A172 (cell line): ENCODE results near the gene MFSD2A. TPM values are rescaled to one million over a fixed set of nuclear protein-coding genes. Genes with fewer than 3 reads are reported as not detected.
"Not testable (repeated sequence)": the region's sequence is repeated elsewhere in the genome, so short reads cannot be mapped to it uniquely, and the experiment has no call there.

Experiments
- DNase-seq: peaks from one replicate; pipeline ENCODE4 v3.0.0-alpha.2; 2015; ENCODE audit warnings: low spot score
- total RNA-seq: library from RNA; depleted of rRNA; stranded (reverse); fragments of >200 nt; shearing (Covaris generic); gene quantifications from 2 replicates; pipeline ENCODE4 v1.2.3, GENCODE V29; 2014; rRNA removed

The MFSD2A gene
- total RNA-seq, 1 experiment from 2014 or later = 1.8 TPM

DNA sequence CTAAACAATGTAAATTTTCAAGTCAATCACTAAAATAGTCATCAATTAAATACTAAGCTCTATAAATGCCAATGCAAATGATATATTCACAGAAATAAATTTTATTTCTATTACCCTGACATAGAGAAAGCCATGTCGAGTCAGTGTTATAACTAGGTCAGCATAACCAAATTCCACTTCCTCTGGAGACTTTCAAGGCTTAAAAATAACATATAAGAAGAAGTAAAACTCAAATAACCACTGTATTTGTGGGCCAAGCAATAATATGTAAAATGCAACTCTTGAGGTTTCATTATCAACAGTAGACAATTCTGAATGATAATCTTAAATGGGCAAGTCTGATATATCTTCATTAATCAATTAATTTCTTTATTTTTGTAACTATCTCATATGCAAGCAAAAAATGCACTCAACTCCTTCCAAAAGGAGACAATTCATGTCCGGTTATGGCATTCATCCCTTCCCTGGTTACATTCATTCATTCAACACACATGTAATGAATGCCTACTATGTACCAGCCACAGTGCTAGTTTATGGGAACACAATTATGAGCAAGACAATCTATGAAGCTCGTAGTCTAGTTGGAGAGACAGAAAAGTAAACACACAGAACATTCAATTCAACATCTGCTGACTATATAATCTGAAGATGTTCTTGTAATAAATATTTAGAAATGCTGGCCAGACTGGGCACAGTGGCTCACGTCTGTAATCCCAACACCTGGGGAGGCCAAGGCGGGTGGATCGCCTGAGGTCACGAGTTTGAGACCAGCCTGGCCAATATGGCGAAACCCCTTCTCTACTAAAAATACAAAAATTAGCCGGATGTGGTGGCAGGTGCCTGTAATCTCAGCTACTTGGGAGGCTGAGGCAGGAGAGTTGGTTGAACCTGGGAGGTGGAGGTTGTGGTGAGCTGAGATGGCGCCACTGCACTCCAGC lies 48.5 kb downstream of the MFSD2A start:
- no peak for DNase-seq

DNA sequence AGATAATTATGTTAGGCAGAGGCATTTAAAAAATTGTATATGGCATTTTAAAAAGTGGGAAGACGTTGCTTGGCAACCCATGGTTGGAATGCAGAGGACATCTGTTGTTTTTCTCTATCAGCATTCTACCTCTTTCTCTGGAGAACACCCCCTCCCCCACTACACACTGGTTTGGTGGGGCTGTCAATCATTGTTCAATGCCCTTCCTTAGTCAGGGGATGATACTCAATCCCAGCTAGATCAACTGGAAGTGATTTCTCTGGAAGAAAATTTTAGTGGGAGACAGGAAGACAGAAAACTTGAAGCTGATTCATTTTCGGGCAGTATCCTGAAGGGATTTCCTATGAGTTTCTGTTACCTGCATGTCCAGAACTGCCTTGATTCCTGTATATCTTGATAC lies 49.9 kb downstream of the MFSD2A start:
- no peak for DNase-seq

DNA sequence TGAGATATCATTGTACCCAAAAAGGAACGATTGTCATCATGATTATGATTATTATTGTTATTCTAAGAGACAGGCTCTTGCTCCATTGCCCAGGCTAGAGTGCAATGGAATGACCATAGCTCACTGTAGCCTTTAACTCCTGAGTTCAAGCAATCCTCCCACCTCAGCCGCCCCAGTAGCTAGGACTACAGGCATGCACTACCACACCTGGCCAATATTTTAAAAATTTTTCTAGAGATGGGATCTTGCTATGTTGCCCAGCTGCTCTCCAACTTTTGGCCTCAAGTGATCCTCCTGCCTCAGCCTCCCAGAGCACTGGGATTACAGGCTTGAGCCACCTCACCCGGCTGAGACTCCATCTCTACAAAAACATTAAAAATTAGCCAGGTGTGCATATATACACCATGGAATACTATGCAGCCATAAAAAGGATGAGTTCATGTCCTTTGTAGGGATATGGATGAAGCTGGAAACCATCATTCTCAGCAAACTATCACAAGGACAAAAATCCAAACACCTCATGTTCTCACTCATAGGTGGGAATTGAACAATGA lies 52.6 kb downstream of the MFSD2A start:
- not testable (repeated sequence) for DNase-seq

DNA sequence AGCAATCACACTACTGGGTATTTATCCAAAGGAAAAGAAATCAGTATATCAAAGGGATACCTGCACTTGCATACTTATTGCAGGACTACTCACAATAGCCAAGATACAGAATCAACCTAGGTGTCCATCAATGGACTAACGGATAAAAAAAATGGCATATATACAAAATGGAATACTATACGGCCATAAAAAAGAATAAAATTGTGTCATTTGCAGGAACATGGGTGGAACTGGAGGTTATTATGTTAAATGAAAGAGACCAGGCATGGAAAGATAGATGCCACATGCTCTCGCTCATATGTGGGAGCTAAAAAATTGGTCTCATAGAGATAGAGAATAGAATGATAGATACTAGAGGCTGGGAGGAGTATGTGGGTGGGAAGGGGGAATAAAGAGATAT lies 56.3 kb downstream of the MFSD2A start:
- no peak for DNase-seq

DNA sequence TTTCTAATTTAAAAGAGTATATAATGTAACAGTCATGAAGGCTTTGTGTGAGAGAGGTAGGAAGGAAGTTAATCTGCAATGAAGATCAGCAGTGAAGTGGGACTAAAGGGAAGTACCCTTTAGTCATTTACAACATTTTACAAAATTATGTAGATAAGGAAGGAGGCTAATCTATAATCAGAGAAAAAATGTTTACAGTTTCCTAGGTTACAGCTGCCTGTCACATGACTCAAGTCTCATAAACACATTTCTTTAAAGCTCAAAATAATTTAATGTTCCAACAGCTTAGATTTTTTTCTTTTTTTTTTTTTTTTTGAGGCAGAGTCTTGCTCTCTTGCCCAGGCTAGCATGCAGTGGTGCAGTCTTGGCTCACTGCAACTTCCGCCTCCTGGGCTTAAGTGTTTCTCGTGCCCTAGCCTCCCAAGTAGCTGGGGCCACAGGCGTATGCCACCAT lies 59.3 kb downstream of the MFSD2A start:
- no peak for DNase-seq

DNA sequence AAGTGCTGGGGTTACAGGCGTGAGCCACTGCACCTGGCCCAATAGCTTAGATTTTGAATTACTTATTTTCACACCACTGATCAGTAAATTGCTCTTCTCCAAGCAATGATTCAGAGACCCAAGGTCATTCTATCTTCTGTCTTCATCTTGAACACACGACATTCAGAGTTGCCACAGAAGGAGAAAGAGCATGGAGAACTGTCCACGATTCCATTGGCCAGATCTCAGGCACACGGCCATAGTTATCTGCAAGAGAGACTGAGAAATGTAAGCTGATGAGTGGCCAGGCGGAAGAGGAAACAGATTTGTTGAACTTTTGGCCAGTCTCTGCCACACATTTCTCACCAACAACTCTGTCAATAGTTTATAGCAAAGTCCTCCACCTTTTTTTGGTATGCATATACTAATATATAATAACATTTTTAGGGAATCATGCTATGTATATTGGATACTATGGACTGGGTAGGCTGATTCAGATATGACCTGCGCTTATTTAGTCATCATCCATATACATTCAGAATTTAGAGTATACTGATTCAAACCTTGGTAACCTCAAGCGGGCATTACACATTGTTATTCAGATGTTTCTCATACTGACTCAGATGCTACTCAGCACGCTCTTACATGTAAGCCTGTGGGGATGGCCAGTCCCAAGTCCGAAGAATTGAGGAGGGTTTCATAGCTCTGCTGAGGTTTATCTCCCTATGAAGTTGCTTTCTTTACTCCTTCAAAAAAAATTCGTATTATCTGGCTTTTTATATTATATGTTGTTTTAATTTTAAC lies 60.1 kb downstream of the MFSD2A start:
- peak; percentile 70 for DNase-seq

DNA sequence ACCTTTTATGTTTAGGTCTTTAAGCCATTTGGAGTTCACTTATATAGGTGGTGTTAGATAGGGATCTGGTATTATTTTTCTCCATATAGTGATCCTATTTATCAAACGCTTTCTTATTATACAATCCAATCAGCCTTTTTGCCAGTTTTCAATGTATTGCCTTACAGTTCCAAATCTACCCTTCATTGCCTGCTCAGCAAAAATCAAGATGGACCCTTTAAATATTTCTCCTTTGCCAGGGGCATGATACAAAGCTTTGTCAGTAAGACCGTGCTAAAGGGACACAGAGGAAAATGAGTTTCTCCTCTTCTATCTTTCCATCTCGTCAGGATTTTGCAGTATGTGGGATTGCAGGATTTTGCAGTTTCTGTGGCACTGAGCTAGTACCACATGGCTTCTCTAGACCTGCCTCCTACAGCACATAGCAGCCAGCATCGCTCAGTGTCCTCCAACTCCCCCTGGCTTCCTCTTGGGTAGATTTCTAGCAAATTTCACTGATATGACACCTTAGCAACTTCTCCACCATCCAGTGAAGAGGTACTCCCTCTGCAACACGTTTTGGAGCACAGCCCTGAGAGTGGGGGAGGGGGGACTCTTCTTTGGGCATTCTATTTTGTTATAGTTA lies 63.1 kb downstream of the MFSD2A start:
- no peak for DNase-seq

Other genes with a start within 250 kb of the MFSD2A start
- 38.6 and 46.1 TPM in 2 replicates for gene PPIE, start 216.3 kb upstream of the MFSD2A start, total RNA-seq
- gene OXCT2, start 183.8 kb upstream of the MFSD2A start, total RNA-seq = not detected in 2 replicates
- gene BMP8B, start 166.3 kb upstream of the MFSD2A start, total RNA-seq = 0.26 and 0.55 TPM in 2 replicates
- gene TRIT1, start 71.6 kb upstream of the MFSD2A start, total RNA-seq = 23.2 and 38.1 TPM in 2 replicates
- gene MYCL, start 53.2 kb upstream of the MFSD2A start, total RNA-seq = 0.43 and 1.5 TPM in 2 replicates
- gene CAP1, start 85.6 kb downstream of the MFSD2A start, total RNA-seq = 386 and 407 TPM in 2 replicates
- 78.7 and 88.3 TPM in 2 replicates for gene PPT1, start 142.1 kb downstream of the MFSD2A start, total RNA-seq
- 12.1 and 12.6 TPM in 2 replicates for gene RLF, start 206.2 kb downstream of the MFSD2A start, total RNA-seq